Measurements from ENCODE around the gene ASTN1. TPM values are rescaled to one million over a fixed set of nuclear protein-coding genes. Genes with fewer than 3 reads are reported as not detected.

ASTN1 gene
- total and polyA plus RNA-seq, 9 of the 15 experiments (the other 6 are each of a cell fraction or from before 2014, with no cell fraction given), result 0.05 to 0.22 (median 0.18) TPM

GRCh38 chr1:176957603-176958002 lies 206.9 kb downstream of the ASTN1 start:
- ChIA-PET POLR2A (no interaction called here), CTCF (ENCODE audit: low intra/inter-chr PET ratio) (no interaction called here)
- no peak overlapping the region for H3K27ac ChIP-seq (ENCODE audit: extremely low read depth, low read depth, low read length)
- H3K4me1 ChIP-seq (replicated peaks in 1 of 2; ENCODE audit: control insufficient read depth in 2 of 2, insufficient read depth in 2 of 2, low read length in 2 of 2), result no peaks in the 10 kb centered on the region
- no peaks in the 10 kb centered on the region for H3K9me1 ChIP-seq (ENCODE audit: control insufficient read depth, insufficient read depth, low read length)
- BruUV-seq (replicated peaks), result no TSS peak
- no peaks in the 10 kb centered on the region for H3K36me3 ChIP-seq (ENCODE audit: control insufficient read depth, insufficient read depth, low read length)
- no peak for ATAC-seq
- TF ChIP-seq ADNP (tag; IDR thresholded peaks at IDR 0.05) (no peak), ZNF592 (IDR thresholded peaks at IDR 0.05) (no peak), NFE2L1 (tag; IDR thresholded peaks at IDR 0.05; ENCODE audit: borderline replicate concordance, low read depth) (no peak), KAT2B (IDR thresholded peaks at IDR 0.05; ENCODE audit: low read depth, low read length) (no peak), GTF2F1 (IDR thresholded peaks at IDR 0.05; ENCODE audit: low read depth, low read length) (no peak), NONO (IDR thresholded peaks at IDR 0.05; ENCODE audit: low read depth in 2 of 2, low read length in 1 of 2) (no peak), BACH1 (tag; IDR thresholded peaks at IDR 0.05) (no peak), STAG1 (CRISPR knock-in tag; IDR thresholded peaks at IDR 0.05; ENCODE audit: borderline replicate concordance) (no peak), ZFP30 (CRISPR knock-in tag; IDR thresholded peaks at IDR 0.05; ENCODE audit: borderline replicate concordance) (no peak), RFX5 (IDR thresholded peaks at IDR 0.05; ENCODE audit: low read depth, low read length) (no peak), TBP (optimal IDR thresholded peaks at IDR 0.05; ENCODE audit: low read depth, low read length) (no peak), ELF4 (CRISPR knock-in tag; IDR thresholded peaks at IDR 0.05) (no peak), ZNF512 (tag; IDR thresholded peaks at IDR 0.05) (no peak), ZNF395 (CRISPR knock-in tag; IDR thresholded peaks at IDR 0.05) (no peak)
- TF ChIP-seq, protein P1, sequence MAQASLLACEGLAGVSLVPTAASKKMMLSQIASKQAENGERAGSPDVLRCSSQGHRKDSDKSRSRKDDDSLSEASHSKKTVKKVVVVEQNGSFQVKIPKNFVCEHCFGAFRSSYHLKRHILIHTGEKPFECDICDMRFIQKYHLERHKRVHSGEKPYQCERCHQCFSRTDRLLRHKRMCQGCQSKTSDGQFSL (CRISPR knock-in tag; IDR thresholded peaks at IDR 0.05), result no peak
- TF ChIP-seq, protein P1 (tag; IDR thresholded peaks at IDR 0.05), result no peak
- no peaks in the 10 kb centered on the region for H4K20me1 ChIP-seq (replicated peaks; ENCODE audit: control insufficient read depth, insufficient read depth, low read length)
- H3K4me3 ChIP-seq, result no peak overlapping the region
- no peaks in the 10 kb centered on the region for H3K9me3 ChIP-seq (replicated peaks; ENCODE audit: control insufficient read depth, insufficient read depth, low read depth, low read length)
- H3K79me2 ChIP-seq (ENCODE audit: control insufficient read depth, insufficient read depth, low read length), result no peaks in the 10 kb centered on the region
- H2AFZ ChIP-seq (ENCODE audit: low read depth, low read length), result no peak overlapping the region
- no peak overlapping the region for H3K4me2 ChIP-seq (ENCODE audit: insufficient read depth, low read length)
- intact Hi-C loops (cut with micrococcal nuclease), result no loop called here
- in situ Hi-C loops (cut with MboI), result no loop called here
- 3% methylated on average over 10 of the region's 10 CpGs for WGBS (ENCODE audit: insufficient coverage, low coverage, missing lambda C conversion rate)
- no peaks in the 10 kb centered on the region for H3K27me3 ChIP-seq (ENCODE audit: control insufficient read depth in 2 of 2, insufficient read depth in 2 of 2, low read length in 2 of 2)
- no peak overlapping the region for H3K9ac ChIP-seq (ENCODE audit: insufficient read depth in 1 of 2, low read depth in 2 of 2, low read length in 2 of 2)
- no peak for DNase-seq (ENCODE audit: extremely low read depth in 1 of 4, low spot score in 3 of 4)
- no peak for FAIRE-seq

Measured in K562 (cell line).